Panc1 (cell line): ENCODE data around the gene CIAO3. TPM values are rescaled to one million over a fixed set of nuclear protein-coding genes. Genes with fewer than 3 reads are reported as not detected.
A peak's percentile ranks its signal among the peaks of the same experiment; 100 is the strongest.

Experiments used
- ATAC-seq: fragments of 200-7000 bp; cut with Tn5 transposase; 2 replicates; pipeline ENCODE4 v1.9.1; 2020; ENCODE audit warnings: mild to moderate bottlenecking, moderate library complexity
- BruUV-seq: library from RNA; stranded (reverse); fragments of 400-500 nt; replicated peaks from 2 replicates; lab custom pipeline; 2021; lab: Mats Ljungman, UMichigan
- CTCF ChIA-PET: fragments of 300-600 bp; sonication (Branson Sonifier 250); formaldehyde crosslinking; loops from one replicate; lab custom pipeline; 2022; ENCODE audit warnings: antibody characterized with exemption; lab: Charles Lee
- POLR2A ChIA-PET: fragments of 300-600 bp; sonication (Branson Sonifier 250); formaldehyde crosslinking; loops from one replicate; lab custom pipeline; 2022; ENCODE audit warnings: antibody characterized with exemption; lab: Charles Lee
- DNase-seq: peaks from one replicate; pipeline ENCODE4 v3.0.0-alpha.2; 2010; ENCODE audit warnings: low read depth, low spot score
- H3K27ac ChIP-seq: 2 replicates; pipeline ENCODE4 v1.5.1; 2011; ENCODE audit warnings: mild to moderate bottlenecking, low read length, inconsistent platforms
- H3K27me3 ChIP-seq: fragments of 200-500 bp; sonication (Bioruptor generic); 2 replicates; pipeline ENCODE4 v1.6.0; 2014; ENCODE audit warnings: low read length, inconsistent platforms; ENCODE audit not compliant: control insufficient read depth, insufficient read depth
- H3K36me3 ChIP-seq: fragments of 200-500 bp; sonication (Bioruptor generic); 2 replicates; pipeline ENCODE4 v1.5.1; 2014; ENCODE audit warnings: inconsistent platforms, mild to moderate bottlenecking, low read length, moderate library complexity; ENCODE audit not compliant: control insufficient read depth, insufficient read depth
- H3K4me1 ChIP-seq: 2 replicates; pipeline ENCODE4 v1.5.1; 2011; ENCODE audit warnings: inconsistent platforms, mild to moderate bottlenecking, low read length, moderate library complexity; ENCODE audit not compliant: control insufficient read depth, insufficient read depth
- H3K4me3 ChIP-seq, 2 experiments: 2 replicates each; pipeline ENCODE4 v1.5.1; 2011 to 2012; ENCODE audit warnings: low read depth in 2 of 2, low read length in 2 of 2, mild to moderate bottlenecking in 2 of 2, inconsistent platforms in 1 of 2, moderate library complexity in 1 of 2
- H3K9me3 ChIP-seq: fragments of 200-500 bp; sonication (Bioruptor generic); 2 replicates; pipeline ENCODE4 v1.5.1; 2014; ENCODE audit warnings: low read depth, mild to moderate bottlenecking, inconsistent platforms, low read length, moderate library complexity; ENCODE audit not compliant: control insufficient read depth, insufficient read depth
- CTCF ChIP-seq: fragments of 450-650 bp; IDR thresholded peaks from 2 replicates; pipeline ENCODE4 v1.5.1; 2017; ENCODE audit warnings: mild to moderate bottlenecking
- POLR2AphosphoS5 ChIP-seq: IDR thresholded peaks from 2 replicates; pipeline ENCODE4 v1.6.1; 2012; ENCODE audit warnings: mild to moderate bottlenecking, low read depth, low read length, moderate library complexity
- REST ChIP-seq, 2 experiments: IDR thresholded peaks; 2 replicates each; pipeline ENCODE4 v1.6.1; 2011 to 2012; ENCODE audit warnings: low read depth in 2 of 2, control low read depth in 1 of 2, low read length in 1 of 2, mild to moderate bottlenecking in 1 of 2, moderate library complexity in 1 of 2; ENCODE audit not compliant: insufficient read depth in 1 of 2
- SIN3A ChIP-seq: IDR thresholded peaks from 2 replicates; pipeline ENCODE4 v1.6.1; 2012; ENCODE audit warnings: low read depth, mild to moderate bottlenecking, low read length, moderate library complexity, borderline replicate concordance; ENCODE audit not compliant: insufficient read depth
- TCF7L2 ChIP-seq: IDR thresholded peaks from 2 replicates; pipeline ENCODE4 v1.6.1; 2011; ENCODE audit warnings: mild to moderate bottlenecking, low read depth, low read length, inconsistent platforms
- in situ Hi-C: cut with HindIII; loops from 2 replicates; pipeline ENCODE4 v1.10.0; 2016; ENCODE audit warnings: low sequenced_read_pairs, low pct_unique_long_range_greater_than_20kb
- intact Hi-C: fragments of 100-400 bp; cut with micrococcal nuclease; formaldehyde crosslinking; loops from one replicate; pipeline ENCODE4 v1.10.0; 2022; ENCODE audit not compliant: unreplicated experiment
- total RNA-seq: library from RNA; stranded (reverse); gene quantifications from one replicate; pipeline ENCODE4 v1.2.1, GENCODE V29; 2021; ENCODE audit not compliant: unreplicated experiment

CIAO3 gene
- total RNA-seq, 1 experiment from 2014 or later = 34.0 TPM

GRCh38 chr16:727291-727977, 13.4 kb downstream of the CIAO3 start:
- Histone ChIP-seq H3K36me3 (no peaks in the 10 kb centered on the region), H3K27ac (peak overlapping the region; percentile 88), H3K4me1 (peaks cover 13% of the 10 kb centered on the region), H3K27me3 (no peaks in the 10 kb centered on the region), H3K4me3 (peak overlapping the region; percentile 64 to 74), H3K9me3 (no peaks in the 10 kb centered on the region)
- peak; percentile 15; the same call in 1 of the 2 replicates for TF ChIP-seq SIN3A
- TF ChIP-seq POLR2AphosphoS5 = peak; percentile 10; the same call in 1 of the 2 replicates
- TF ChIP-seq REST (IDR thresholded peaks at IDR 0.05; ENCODE audit: insufficient read depth in 1 of 2, low read depth in 2 of 2, low read length in 1 of 2) = no peak
- POLR2A ChIA-PET = no interaction called here
- CTCF ChIA-PET = interaction anchor here (0.8 kb wide), 1 partner anchor 329 kb away, joined by 3 read pairs; no protein-coding TSS in a partner anchor
- DNase-seq = no peak
- intact Hi-C loops (no loop called here), in situ Hi-C loops (no loop called here)
- no TSS peak for BruUV-seq
- peak; percentile 3; the same call in 1 of the 2 replicates for ATAC-seq

- intact Hi-C loops = no loop called here
- Histone ChIP-seq H3K4me1 (peaks cover 13% of the 10 kb centered on the region), H3K36me3 (no peaks in the 10 kb centered on the region), H3K27me3 (no peaks in the 10 kb centered on the region), H3K4me3 (peak within 1 kb of the TSS; percentile 64 to 74), H3K27ac (peak within 1 kb of the TSS; percentile 88), H3K9me3 (no peaks in the 10 kb centered on the region)
- peak; percentile 59; the same call in 1 of the 2 replicates for TF ChIP-seq SIN3A
- TF ChIP-seq REST (IDR thresholded peaks at IDR 0.05; ENCODE audit: insufficient read depth in 1 of 2, low read depth in 2 of 2, low read length in 1 of 2) = peak in 1 of 2 experiments; percentile 7; a peak in 1 of 4 replicates
- peak; percentile 53 for TF ChIP-seq POLR2AphosphoS5
- TF ChIP-seq TCF7L2 = no peak
- no peak for TF ChIP-seq CTCF
- ChIA-PET CTCF (no interaction called here), POLR2A (interaction anchor here (0.6 to 0.7 kb wide), 2 partner anchors 32 to 164 kb away, joined by 3 to 6 read pairs; no protein-coding TSS in a partner anchor)
- in situ Hi-C loops = no loop called here
- DNase-seq (no peak), ATAC-seq (peak; percentile 27)
- no TSS peak for BruUV-seq
These were observed 14.1 kb downstream of the CIAO3 start, which contains the start of the genes CCDC78 and HAGHL for GRCh38 chr16:726438-727290. TSS of gene CCDC78 (minus strand) at chr16:726443. CDS start at chr16:726367, 76 bp downstream. TSS of gene HAGHL (plus strand) at chr16:727106. CDS start at chr16:727510, 404 bp downstream.
